Common myeloid progenitor, CD34-positive (primary cell): ENCODE data around the gene MEMO1.
"Not testable (repeated sequence)": the region's sequence is repeated elsewhere in the genome, so short reads cannot be mapped to it uniquely, and the experiment has no call there.

Experiments
- CTCF ChIA-PET: fragments of 350-600 bp; sonication (Branson Sonifier 250); formaldehyde crosslinking; loops from one replicate; lab custom pipeline; 2021; ENCODE audit warnings: antibody characterized with exemption; lab: Charles Lee
- POLR2A ChIA-PET: fragments of 350-600 bp; sonication (Branson Sonifier 250); formaldehyde crosslinking; loops from one replicate; lab custom pipeline; 2021; ENCODE audit warnings: antibody characterized with exemption; lab: Charles Lee
- DNase-seq, 3 donors: peaks; one replicate each; pipeline versions ENCODE4 v3.0.0 to v3.0.0-alpha.2; 2013
- H3K27ac ChIP-seq, 2 experiments: 1 replicate in 1 of 2; 2 replicates in 1 of 2; pipeline ENCODE4 v1.7.0; 2013; ENCODE audit warnings: inconsistent platforms in 2 of 2, low read length in 2 of 2, mild to moderate bottlenecking in 2 of 2, low read depth in 1 of 2, moderate library complexity in 1 of 2; ENCODE audit not compliant: severe bottlenecking in 2 of 2, insufficient read depth in 1 of 2, poor library complexity in 1 of 2
- H3K27me3 ChIP-seq, 5 experiments: replicated peaks in 2 of 5; 1 replicate in 3 of 5; 2 replicates in 2 of 5; pipeline versions ENCODE4 v1.6.1 to v1.7.0; 2013; ENCODE audit warnings: low read length in 4 of 5, mild to moderate bottlenecking in 2 of 5, moderate library complexity in 2 of 5, inconsistent platforms in 1 of 5; ENCODE audit not compliant: insufficient read depth in 5 of 5, control insufficient read depth in 4 of 5
- H3K36me3 ChIP-seq, 4 experiments: 1 replicate in 2 of 4; 2 replicates in 2 of 4; pipeline versions ENCODE4 v1.6.1 to v1.7.0; 2013; ENCODE audit warnings: low read length in 3 of 4, control low read depth in 1 of 4, mild to moderate bottlenecking in 1 of 4; ENCODE audit not compliant: control insufficient read depth in 4 of 4, insufficient read depth in 4 of 4
- H3K4me1 ChIP-seq, 4 experiments: 1 replicate in 3 of 4; 2 replicates in 1 of 4; pipeline versions ENCODE4 v1.6.1 to v1.7.1; 2013; ENCODE audit warnings: low read length in 3 of 4, mild to moderate bottlenecking in 3 of 4, control low read depth in 1 of 4, inconsistent platforms in 1 of 4, moderate library complexity in 1 of 4; ENCODE audit not compliant: control insufficient read depth in 4 of 4, insufficient read depth in 4 of 4; ENCODE audit errors: control extremely low read depth in 1 of 4
- H3K4me3 ChIP-seq, 7 experiments: 1 replicate in 4 of 7; 2 replicates in 3 of 7; pipeline versions ENCODE4 v1.5.1 to v1.7.0; 2013; ENCODE audit warnings: mild to moderate bottlenecking in 7 of 7, low read length in 6 of 7, moderate library complexity in 6 of 7, inconsistent platforms in 2 of 7, low read depth in 2 of 7, control low read depth in 1 of 7; ENCODE audit not compliant: insufficient read depth in 4 of 7, control insufficient read depth in 1 of 7; ENCODE audit errors: extremely low read depth in 1 of 7
- H3K9me3 ChIP-seq, 5 experiments: 1 replicate in 4 of 5; 2 replicates in 1 of 5; pipeline versions ENCODE4 v1.6.1 to v1.7.1; 2013; ENCODE audit warnings: low read length in 4 of 5, mild to moderate bottlenecking in 2 of 5, inconsistent platforms in 1 of 5, low read depth in 1 of 5, moderate library complexity in 1 of 5; ENCODE audit not compliant: control insufficient read depth in 4 of 5, insufficient read depth in 2 of 5; ENCODE audit errors: control extremely low read depth in 1 of 5
- WGBS: methylation state at CpG from one replicate; pipeline ENCODE4 v1.1.5; 2013; ENCODE audit not compliant: insufficient coverage; 5-methylcytosine and 5-hydroxymethylcytosine counted together

Gene MEMO1

DNA sequence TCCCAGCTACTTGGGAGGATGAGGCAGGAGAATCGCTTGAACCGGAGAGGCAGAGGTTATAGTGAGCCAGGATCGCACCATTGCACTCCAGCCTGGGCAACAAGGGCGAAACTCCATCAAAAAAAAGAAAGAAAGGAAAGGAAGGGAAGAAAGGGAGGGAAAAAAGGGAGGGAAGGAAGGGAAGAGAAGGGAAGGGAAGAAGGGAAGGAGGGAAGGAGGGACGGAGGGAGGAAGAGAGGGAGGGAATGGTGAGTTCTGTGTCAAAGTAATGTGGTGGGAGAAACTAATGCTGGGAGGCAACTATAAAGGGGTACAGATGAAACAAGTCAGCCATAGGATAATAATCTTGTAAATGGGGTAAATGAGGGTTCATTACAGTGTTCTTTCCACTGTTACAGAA lies 45.7 kb downstream of the MEMO1 start:
- WGBS, result 92% methylated on average over 5 of the region's 5 CpGs

GRCh38 chr2:31962757-31963361 lies 47.9 kb downstream of the MEMO1 start:
- peaks cover 0 to 10% (median 0%) of the 10 kb centered on the region in 4 experiments for H3K4me1 ChIP-seq

More for the DNA sequence above, 45.7 kb downstream of the MEMO1 start:
- Histone ChIP-seq H3K4me1 (no peaks in the 10 kb centered on the region), H3K27ac (no peak overlapping the region), H3K36me3 (peaks cover 0 to 5% (median 1%) of the 10 kb centered on the region in 4 experiments), H3K4me3 (no peak overlapping the region), H3K27me3 (no peaks in the 10 kb centered on the region), H3K9me3 (no peaks in the 10 kb centered on the region)
- CTCF ChIA-PET, result interaction anchor here (0.7 to 1.2 kb wide), 2 partner anchors 9 to 61 kb away, joined by 4 read pairs; no protein-coding TSS in a partner anchor
- POLR2A ChIA-PET, result no interaction called here
- no peak for DNase-seq

GRCh38 chr2:31958140-31958717 lies 52.6 kb downstream of the MEMO1 start:
- Histone ChIP-seq H3K9me3 (no peaks in the 10 kb centered on the region), H3K27ac (no peak overlapping the region), H3K4me1 (peaks cover 0 to 14% (median 5%) of the 10 kb centered on the region in 4 experiments), H3K36me3 (peaks cover 2 to 5% (median 3%) of the 10 kb centered on the region in 4 experiments), H3K4me3 (no peak overlapping the region), H3K27me3 (no peaks in the 10 kb centered on the region)
- POLR2A ChIA-PET, result no interaction called here
- DNase-seq, result no peak
- WGBS, result 97% methylated on average over 4 of the region's 5 CpGs
- CTCF ChIA-PET, result no interaction called here

More at GRCh38 chr2:31962757-31963361, 47.9 kb downstream of the MEMO1 start:
- ChIA-PET CTCF (no interaction called here), POLR2A (no interaction called here)
- no peak overlapping the region for H3K27ac ChIP-seq
- no peaks in the 10 kb centered on the region for H3K27me3 ChIP-seq
- no peak overlapping the region for H3K4me3 ChIP-seq
- no peak for DNase-seq
- H3K9me3 ChIP-seq, result no peaks in the 10 kb centered on the region
- no CpG with 5 or more reads among the region's 2 CpGs for WGBS
- peaks cover 0 to 5% (median 1%) of the 10 kb centered on the region in 4 experiments for H3K36me3 ChIP-seq

DNA sequence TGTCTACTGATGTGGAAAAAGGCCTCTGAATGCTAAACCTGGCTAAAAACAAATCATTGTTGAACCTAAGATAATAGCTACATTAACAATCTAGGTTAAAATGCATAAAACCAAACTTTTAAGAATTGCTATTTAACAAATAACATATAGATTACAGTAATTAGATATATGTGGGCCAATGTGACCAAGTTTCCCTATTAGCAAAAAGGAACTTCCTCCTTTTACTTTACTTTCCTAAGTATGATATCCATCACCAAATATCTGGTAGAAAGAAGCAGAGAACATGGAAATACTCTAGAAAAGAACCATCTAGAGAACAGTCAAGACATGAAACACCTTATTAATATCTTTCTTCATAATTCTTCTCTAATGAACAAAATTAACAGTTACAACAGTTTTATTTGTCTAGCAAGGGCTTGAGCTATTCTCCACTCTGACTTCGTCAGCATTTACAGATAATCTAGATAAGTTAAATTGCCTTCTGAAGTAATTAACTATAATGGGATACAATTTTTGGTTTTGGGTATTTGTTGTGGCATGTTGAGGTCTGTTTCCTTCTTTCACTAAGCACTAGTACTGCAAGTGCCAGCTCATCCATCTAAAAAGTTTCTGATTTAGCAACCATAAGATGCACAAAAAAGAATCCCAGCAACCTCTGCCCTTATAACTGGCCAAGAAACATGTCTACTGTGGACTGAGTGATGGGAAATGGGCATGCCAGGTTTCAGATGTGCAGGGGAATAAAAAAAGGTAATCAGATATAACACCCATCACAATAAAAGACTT lies 53.3 kb downstream of the MEMO1 start:
- peaks cover 2 to 4% (median 2%) of the 10 kb centered on the region in 4 experiments for H3K36me3 ChIP-seq
- peak in 1 of 3 donors; percentile 17 for DNase-seq
- no CpG with 5 or more reads among the region's 1 CpG for WGBS
- H3K9me3 ChIP-seq, result no peaks in the 10 kb centered on the region
- no peaks in the 10 kb centered on the region for H3K27me3 ChIP-seq
- peak overlapping the region in 2 of 7 experiments; percentile 21 to 43 for H3K4me3 ChIP-seq
- peaks cover 0 to 14% (median 5%) of the 10 kb centered on the region in 4 experiments for H3K4me1 ChIP-seq
- ChIA-PET CTCF (no interaction called here), POLR2A (no interaction called here)
- H3K27ac ChIP-seq, result peak overlapping the region in 1 of 2 experiments; percentile 37

DNA sequence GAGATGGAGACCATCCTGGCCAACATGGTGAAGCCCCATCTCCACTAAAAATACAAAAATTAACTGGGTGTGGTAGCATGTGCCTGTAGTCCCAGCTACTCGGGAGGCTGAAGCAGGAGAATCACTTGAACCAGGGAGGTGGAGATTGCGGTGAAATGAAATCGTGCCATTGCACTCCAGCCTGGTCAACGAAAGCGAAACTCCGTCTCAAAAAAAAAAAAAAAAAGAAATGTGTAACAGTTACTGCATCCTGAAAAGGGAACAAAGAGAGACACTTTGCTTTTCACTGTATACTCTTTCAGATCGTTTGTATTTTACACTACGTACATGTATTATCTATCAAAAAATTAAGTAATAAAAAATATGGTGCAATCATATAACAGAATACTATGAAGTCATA lies 53.9 kb downstream of the MEMO1 start:
- peaks cover 0 to 14% (median 5%) of the 10 kb centered on the region in 4 experiments for H3K4me1 ChIP-seq
- H3K27ac ChIP-seq, result peak overlapping the region in 1 of 2 experiments; percentile 37
- POLR2A ChIA-PET, CTCF ChIA-PET, H3K36me3 ChIP-seq, H3K9me3 ChIP-seq, H3K27me3 ChIP-seq: not testable (repeated sequence)
- H3K4me3 ChIP-seq, result peak overlapping the region in 2 of 7 experiments; percentile 21 to 43
- 84% methylated on average over 6 of the region's 8 CpGs for WGBS
- peak in 2 of 3 donors; percentile 41 to 47 for DNase-seq

DNA sequence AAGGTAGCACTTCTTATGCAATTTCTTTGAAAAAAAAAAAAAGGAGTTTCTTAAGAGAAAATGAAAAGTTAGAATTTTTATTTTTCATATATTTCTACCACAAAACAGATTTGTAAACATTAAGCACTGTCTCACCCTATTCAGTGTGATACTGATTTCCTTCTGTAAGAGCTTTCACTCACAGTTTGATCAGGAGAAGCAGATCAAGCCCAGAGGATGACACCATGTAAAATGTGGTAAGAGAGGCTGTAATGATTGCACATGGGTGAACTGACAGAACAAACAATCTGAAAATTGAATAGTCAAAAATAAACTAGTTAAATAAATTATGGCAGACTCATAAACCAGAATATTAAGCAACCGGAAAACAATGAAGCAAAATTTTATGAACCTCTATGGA lies 54.5 kb downstream of the MEMO1 start:
- WGBS, result no CpG with 5 or more reads among the region's 1 CpG
- Histone ChIP-seq H3K4me3 (no peak overlapping the region), H3K27me3 (no peaks in the 10 kb centered on the region), H3K9me3 (no peaks in the 10 kb centered on the region), H3K27ac (no peak overlapping the region), H3K36me3 (peaks cover 2 to 4% (median 2%) of the 10 kb centered on the region in 4 experiments), H3K4me1 (peaks cover 0 to 14% (median 5%) of the 10 kb centered on the region in 4 experiments)
- CTCF ChIA-PET, result interaction anchor here (1.0 kb wide), 1 partner anchor 10 kb away, joined by 4 read pairs; no protein-coding TSS in a partner anchor
- POLR2A ChIA-PET, result interaction anchor here (0.7 kb wide), 2 partner anchors 20 to 25 kb away, joined by 3 to 4 read pairs; no protein-coding TSS in a partner anchor
- no peak for DNase-seq
